GM12873 (cell line): ENCODE data around the gene SLC41A3.

Source experiments
- CTCF ChIP-seq: IDR thresholded peaks from 2 replicates; pipeline ENCODE4 v1.5.1; 2012; ENCODE audit warnings: low read depth, mild to moderate bottlenecking, moderate library complexity, low read length, control low read depth; ENCODE audit not compliant: insufficient read depth; ENCODE audit errors: missing control alignments

The SLC41A3 gene

GRCh38 chr3:126083913-126084767, at the start of gene SLC41A3:
Gene SLC41A3 (minus strand): TSS chr3:126084124. CDS start chr3:126068219, 15,905 bp downstream.
- peak; percentile 59 for TF ChIP-seq CTCF

- TF ChIP-seq CTCF, result no peak
Observed at GRCh38 chr3:126133606-126134005, 49.7 kb upstream of the SLC41A3 start.

- TF ChIP-seq CTCF, result no peak
Observed at GRCh38 chr3:126132751-126133511, 49.0 kb upstream of the SLC41A3 start.

- TF ChIP-seq CTCF, result no peak
Observed at GRCh38 chr3:126131881-126132750, 48.2 kb upstream of the SLC41A3 start.

- no peak for TF ChIP-seq CTCF
Observed at GRCh38 chr3:126130981-126131745, 47.2 kb upstream of the SLC41A3 start.

- TF ChIP-seq CTCF, result no peak
Observed at GRCh38 chr3:126130081-126130855, 46.3 kb upstream of the SLC41A3 start.
